ENCODE data around the gene BCL2L12. TPM values are rescaled to one million over a fixed set of nuclear protein-coding genes. Genes with fewer than 3 reads are reported as not detected.

BCL2L12 gene
- total and polyA plus RNA-seq, 2 of the 13 experiments (the other 11 are each of a cell fraction or from before 2014, with no cell fraction given) = 26.8 to 40.8 TPM

DNA sequence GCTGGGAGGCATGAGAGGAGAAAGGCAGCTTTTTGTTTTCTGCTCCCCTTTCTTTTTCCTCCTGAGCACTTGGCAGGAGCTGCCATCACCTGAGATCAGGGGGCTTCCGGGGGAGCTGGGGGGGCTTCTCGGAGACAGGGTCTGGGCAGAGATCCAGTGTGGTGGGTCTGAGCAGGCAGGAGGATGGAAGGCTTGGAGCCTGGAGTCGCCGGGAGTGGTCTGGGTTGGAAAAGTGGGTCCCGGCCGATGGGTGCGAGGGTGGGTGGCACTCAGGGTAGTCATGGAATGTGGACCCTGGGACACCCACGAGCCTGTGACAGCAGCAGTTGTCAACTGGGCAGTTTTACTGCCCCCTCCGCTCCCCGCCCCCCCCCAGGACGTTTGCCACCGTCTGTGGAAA lies 21.4 kb downstream of the BCL2L12 start:
- H4K20me1 ChIP-seq (ENCODE audit: insufficient read depth, low read length) = peaks cover 5% of the 10 kb centered on the region; the same call in 1 of the 2 replicates
- no peak overlapping the region for H3K9ac ChIP-seq (ENCODE audit: insufficient read depth, low read depth, low read length)
- no peak for FAIRE-seq
- ATAC-seq = no peak
- in situ Hi-C loops (cut with HindIII; ENCODE audit: extremely low pct_ligation_motif_present, low pct_unique_long_range_greater_than_20kb) = no loop called here
- H2AFZ ChIP-seq (ENCODE audit: low read length) = no peak overlapping the region
- WGBS (ENCODE audit: low lambda C conversion rate) = 97% methylated on average over 9 of the region's 12 CpGs
- peaks cover 24 to 53% of the 10 kb centered on the region in 2 experiments for H3K36me3 ChIP-seq (replicated peaks in 1 of 2; ENCODE audit: control insufficient read depth in 1 of 2, insufficient read depth in 2 of 2, low read length in 2 of 2)
- H3K4me2 ChIP-seq (ENCODE audit: low read depth, low read length) = no peak overlapping the region
- no peaks in the 10 kb centered on the region for H3K27me3 ChIP-seq (ENCODE audit: control insufficient read depth in 1 of 2, insufficient read depth in 2 of 2, low read length in 2 of 2)
- ChIA-PET CTCF (ENCODE audit: low intra/inter-chr PET ratio, low total read pairs) (no interaction called here), POLR2A (interaction anchor here (0.8 kb wide), 1 partner anchor 11 kb away, joined by 4 read pairs; the partner anchor contains the start of gene PRMT1)
- TF ChIP-seq ZKSCAN1 (IDR thresholded peaks at IDR 0.05; ENCODE audit: low read length) (no peak), SRSF9 (IDR thresholded peaks at IDR 0.05; ENCODE audit: borderline replicate concordance, insufficient read depth, low read depth, low read length, poor library complexity, severe bottlenecking) (no peak), ZNF343 (CRISPR knock-in tag; IDR thresholded peaks at IDR 0.05) (no peak), FOXP1 (IDR thresholded peaks at IDR 0.05) (no peak), FOXP1 (CRISPR knock-in tag; IDR thresholded peaks at IDR 0.05) (no peak), ZBTB46 (CRISPR knock-in tag; IDR thresholded peaks at IDR 0.05; ENCODE audit: borderline replicate concordance) (no peak), ZNF430 (CRISPR knock-in tag; IDR thresholded peaks at IDR 0.05) (no peak), TCF12 (IDR thresholded peaks at IDR 0.05) (no peak), TCF12 (CRISPR knock-in tag; IDR thresholded peaks at IDR 0.05) (no peak), CC2D1A (CRISPR knock-in tag; IDR thresholded peaks at IDR 0.05) (no peak), TRIM24 (CRISPR knock-in tag; IDR thresholded peaks at IDR 0.05) (no peak)
- TF ChIP-seq, protein P1, sequence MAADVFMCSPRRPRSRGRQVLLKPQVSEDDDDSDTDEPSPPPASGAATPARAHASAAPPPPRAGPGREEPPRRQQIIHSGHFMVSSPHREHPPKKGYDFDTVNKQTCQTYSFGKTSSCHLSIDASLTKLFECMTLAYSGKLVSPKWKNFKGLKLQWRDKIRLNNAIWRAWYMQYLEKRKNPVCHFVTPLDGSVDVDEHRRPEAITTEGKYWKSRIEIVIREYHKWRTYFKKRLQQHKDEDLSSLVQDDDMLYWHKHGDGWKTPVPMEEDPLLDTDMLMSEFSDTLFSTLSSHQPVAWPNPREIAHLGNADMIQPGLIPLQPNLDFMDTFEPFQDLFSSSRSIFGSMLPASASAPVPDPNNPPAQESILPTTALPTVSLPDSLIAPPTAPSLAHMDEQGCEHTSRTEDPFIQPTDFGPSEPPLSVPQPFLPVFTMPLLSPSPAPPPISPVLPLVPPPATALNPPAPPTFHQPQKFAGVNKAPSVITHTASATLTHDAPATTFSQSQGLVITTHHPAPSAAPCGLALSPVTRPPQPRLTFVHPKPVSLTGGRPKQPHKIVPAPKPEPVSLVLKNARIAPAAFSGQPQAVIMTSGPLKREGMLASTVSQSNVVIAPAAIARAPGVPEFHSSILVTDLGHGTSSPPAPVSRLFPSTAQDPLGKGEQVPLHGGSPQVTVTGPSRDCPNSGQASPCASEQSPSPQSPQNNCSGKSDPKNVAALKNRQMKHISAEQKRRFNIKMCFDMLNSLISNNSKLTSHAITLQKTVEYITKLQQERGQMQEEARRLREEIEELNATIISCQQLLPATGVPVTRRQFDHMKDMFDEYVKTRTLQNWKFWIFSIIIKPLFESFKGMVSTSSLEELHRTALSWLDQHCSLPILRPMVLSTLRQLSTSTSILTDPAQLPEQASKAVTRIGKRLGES (CRISPR knock-in tag; IDR thresholded peaks at IDR 0.05; ENCODE audit: borderline replicate concordance) = no peak
- intact Hi-C loops (cut with micrococcal nuclease; ENCODE audit: unreplicated experiment) = no loop called here
- H3K4me3 ChIP-seq (replicated peaks in 1 of 3; ENCODE audit: insufficient read depth in 1 of 3, low read depth in 2 of 3, low read length in 3 of 3) = no peak overlapping the region
- no peak overlapping the region for H3K27ac ChIP-seq (ENCODE audit: extremely low read length, insufficient read depth, low read length)
- BruUV-seq (replicated peaks) = no TSS peak
- no peaks in the 10 kb centered on the region for H3K4me1 ChIP-seq (ENCODE audit: insufficient read depth, low read length)
- H3K79me2 ChIP-seq (ENCODE audit: insufficient read depth, low read length) = peaks cover 2% of the 10 kb centered on the region
- DNase-seq (ENCODE audit: low spot score) = no peak
- no peaks in the 10 kb centered on the region for H3K9me3 ChIP-seq (ENCODE audit: low read length)

All from HepG2 (cell line).